GM23338 (cell line): ENCODE data around the gene CFAP251. TPM values are rescaled to one million over a fixed set of nuclear protein-coding genes. Genes with fewer than 3 reads are reported as not detected.

Experiments
- ATAC-seq: fragments of 200-7000 bp; cut with Tn5 transposase; 3 replicates; pipeline ENCODE4 v1.9.1; 2020
- DNase-seq: peaks from one replicate; pipeline ENCODE4 v3.0.0-alpha.2; 2015; ENCODE audit warnings: low spot score
- H2AFZ ChIP-seq: fragments of 200-600 bp; sonication (generic); 2 replicates; pipeline ENCODE4 v1.8.0; 2016; ENCODE audit warnings: antibody characterized with exemption, mild to moderate bottlenecking, moderate library complexity
- H3F3A ChIP-seq: fragments of 200-600 bp; sonication (generic); replicated peaks from 2 replicates; pipeline ENCODE4 v1.8.0; 2017; ENCODE audit warnings: antibody characterized with exemption, mixed run types, low read depth
- H3K27ac ChIP-seq: fragments of 200-600 bp; sonication (generic); 2 replicates; pipeline ENCODE4 v1.6.1; 2016; ENCODE audit warnings: low read depth
- H3K27me3 ChIP-seq: fragments of 200-600 bp; sonication (generic); 2 replicates; pipeline ENCODE4 v1.8.0; 2016; ENCODE audit warnings: mild to moderate bottlenecking, mixed run types, moderate library complexity; ENCODE audit not compliant: insufficient read depth
- H3K36me3 ChIP-seq: fragments of 200-600 bp; sonication (generic); 2 replicates; pipeline ENCODE4 v1.8.0; 2016; ENCODE audit warnings: mild to moderate bottlenecking; ENCODE audit not compliant: insufficient read depth
- H3K4me1 ChIP-seq: fragments of 200-600 bp; sonication (generic); 2 replicates; pipeline ENCODE4 v1.8.0; 2016; ENCODE audit warnings: mild to moderate bottlenecking, moderate library complexity; ENCODE audit not compliant: insufficient read depth
- H3K4me2 ChIP-seq: fragments of 200-600 bp; sonication (generic); 2 replicates; pipeline ENCODE4 v1.7.1; 2017; ENCODE audit warnings: mixed run types
- H3K4me3 ChIP-seq: fragments of 200-600 bp; sonication (generic); 2 replicates; pipeline ENCODE4 v1.6.1; 2016; ENCODE audit warnings: mixed run types
- H3K79me2 ChIP-seq: fragments of 200-600 bp; sonication (generic); replicated peaks from 2 replicates; pipeline ENCODE4 v1.8.0; 2017; ENCODE audit warnings: mild to moderate bottlenecking; ENCODE audit not compliant: insufficient read depth
- H3K9me2 ChIP-seq: fragments of 200-600 bp; sonication (generic); 2 replicates; pipeline ENCODE4 v1.8.0; 2017; ENCODE audit not compliant: insufficient read depth
- H4K20me1 ChIP-seq: fragments of 200-600 bp; sonication (generic); replicated peaks from 2 replicates; pipeline ENCODE4 v1.8.0; 2017; ENCODE audit warnings: mild to moderate bottlenecking; ENCODE audit not compliant: insufficient read depth
- H3K27ac Mint-ChIP-seq: 2 replicates; pipeline ENCODE4 v1.8.0; 2020; ENCODE audit warnings: inconsistent platforms, mild to moderate bottlenecking, moderate library complexity, mixed read lengths
- H3K27me3 Mint-ChIP-seq: 3 replicates; pipeline ENCODE4 v1.8.0; 2022; ENCODE audit warnings: low read depth, mild to moderate bottlenecking, moderate library complexity, mixed read lengths, inconsistent platforms; ENCODE audit not compliant: insufficient read depth, poor library complexity
- H3K36me3 Mint-ChIP-seq: 3 replicates; pipeline ENCODE4 v1.8.0; 2021; ENCODE audit warnings: low read depth, mild to moderate bottlenecking, inconsistent platforms, moderate library complexity, mixed read lengths
- H3K4me1 Mint-ChIP-seq: 3 replicates; pipeline ENCODE4 v1.8.0; 2020; ENCODE audit warnings: mild to moderate bottlenecking, inconsistent platforms, mixed read lengths
- H3K4me3 Mint-ChIP-seq: 3 replicates; pipeline ENCODE4 v1.8.0; 2021; ENCODE audit warnings: moderate library complexity, mild to moderate bottlenecking, inconsistent platforms, mixed read lengths
- H3K9me3 Mint-ChIP-seq: 3 replicates; pipeline ENCODE4 v1.8.0; 2020; ENCODE audit warnings: moderate library complexity, mild to moderate bottlenecking, inconsistent platforms, mixed read lengths
- CREB1 ChIP-seq: fragments of 250-450 bp; sonication (Bioruptor Pico); IDR thresholded peaks from 2 replicates; pipeline ENCODE4 v1.5.0; 2020; ENCODE audit warnings: low read depth, mild to moderate bottlenecking, moderate library complexity
- CTCF ChIP-seq, 2 experiments: fragments of 200-600 bp in 1 of 2; sonication (generic) in 1 of 2; conservative IDR thresholded peaks; 2 replicates each; pipeline versions ENCODE4 v1.5.1 to v1.6.1; 2016 to 2017; ENCODE audit warnings: antibody characterized with exemption in 2 of 2, low read depth in 2 of 2, mild to moderate bottlenecking in 2 of 2, moderate library complexity in 1 of 2
- EZH2phosphoT487 ChIP-seq: fragments of 200-600 bp; sonication (generic); IDR thresholded peaks from one replicate; pipeline ENCODE4 v1.8.1; 2018; ENCODE audit warnings: antibody characterized with exemption; ENCODE audit not compliant: unreplicated experiment
- JUNB ChIP-seq: IDR thresholded peaks from one replicate; pipeline ENCODE4 v1.6.1; 2016; ENCODE audit warnings: antibody characterized with exemption; ENCODE audit not compliant: unreplicated experiment
- NANOG ChIP-seq: IDR thresholded peaks from 2 replicates; pipeline ENCODE4 v1.6.1; 2016; ENCODE audit warnings: antibody characterized with exemption, borderline replicate concordance
- POLR2AphosphoS5 ChIP-seq: IDR thresholded peaks from 2 replicates; pipeline ENCODE4 v1.6.1; 2016; ENCODE audit warnings: antibody characterized with exemption, low read depth
- REST ChIP-seq: IDR thresholded peaks from one replicate; pipeline ENCODE4 v1.6.1; 2018; ENCODE audit warnings: antibody characterized with exemption; ENCODE audit not compliant: unreplicated experiment
- STAT1 ChIP-seq: IDR thresholded peaks from one replicate; pipeline ENCODE4 v1.6.1; 2016; ENCODE audit warnings: antibody characterized with exemption; ENCODE audit not compliant: unreplicated experiment
- ZNF114 ChIP-seq: fragments of 250-450 bp; sonication (Bioruptor Pico); IDR thresholded peaks from 2 replicates; pipeline ENCODE4 v1.5.0; 2020; ENCODE audit warnings: mild to moderate bottlenecking, moderate library complexity
- ZNF331 ChIP-seq: fragments of 250-450 bp; sonication (Bioruptor Pico); IDR thresholded peaks from 2 replicates; pipeline ENCODE4 v1.5.0; 2020; ENCODE audit warnings: low read depth, mild to moderate bottlenecking, moderate library complexity
- polyA plus RNA-seq: library from polyadenylated mRNA; unstranded; fragments of >200 nt; fragmentation: Nextera tagmentation; extraction: Ambion mirVana; gene quantifications from 2 replicates; pipeline ENCODE4 v1.2.1, GENCODE V29; 2016
- total RNA-seq: library from RNA; depleted of rRNA; stranded (reverse); fragments of >200 nt; shearing (Covaris generic); gene quantifications from 2 replicates; pipeline ENCODE4 v1.2.3, GENCODE V29; 2014
- TF ChIP-seq, protein P1 (sequence below): IDR thresholded peaks from 2 replicates; pipeline ENCODE4 v1.6.1; 2016; ENCODE audit warnings: antibody characterized with exemption

CFAP251 gene
- total and polyA plus RNA-seq, 2 experiments from 2014 or later = 1.4 to 2.5 TPM

GRCh38 chr12:121992059-121992879, 73.9 kb downstream of the CFAP251 start:
- Histone ChIP-seq H3K4me2 (no peak overlapping the region), H3K79me2 (no peaks in the 10 kb centered on the region), H3K9me2 (no peaks in the 10 kb centered on the region), H3K4me3 (no peak overlapping the region), H3K27ac (no peak overlapping the region), H3K36me3 (no peaks in the 10 kb centered on the region), H3K27me3 (no peaks in the 10 kb centered on the region), H3K4me1 (no peaks in the 10 kb centered on the region), H2AFZ (no peak overlapping the region), H3F3A (no peaks in the 10 kb centered on the region), H4K20me1 (no peaks in the 10 kb centered on the region)
- Mint-ChIP-seq H3K27me3 (peaks cover 2% of the 10 kb centered on the region), H3K36me3 (no peaks in the 10 kb centered on the region), H3K27ac (no peak overlapping the region), H3K4me3 (no peak overlapping the region), H3K9me3 (peaks cover 7% of the 10 kb centered on the region; the same call in 2 of the 3 replicates), H3K4me1 (no peaks in the 10 kb centered on the region)
- DNase-seq (no peak), ATAC-seq (no peak)
- no peak for TF ChIP-seq POLR2AphosphoS5

GRCh38 chr12:121996050-121996944, 77.9 kb downstream of the CFAP251 start:
- no peaks in the 10 kb centered on the region for H3K36me3 Mint-ChIP-seq
- H3K4me3 ChIP-seq = no peak overlapping the region
- H3K27ac Mint-ChIP-seq = no peak overlapping the region
- H3K4me3 Mint-ChIP-seq = no peak overlapping the region
- no peaks in the 10 kb centered on the region for H3K79me2 ChIP-seq
- no peak overlapping the region for H3K27ac ChIP-seq
- H3K9me2 ChIP-seq = no peaks in the 10 kb centered on the region
- H3K4me1 ChIP-seq = no peaks in the 10 kb centered on the region
- H3K4me2 ChIP-seq = no peak overlapping the region
- H3K27me3 Mint-ChIP-seq = peaks cover 2% of the 10 kb centered on the region
- H3K27me3 ChIP-seq = no peaks in the 10 kb centered on the region
- peaks cover 12% of the 10 kb centered on the region; the same call in 2 of the 3 replicates for H3K9me3 Mint-ChIP-seq
- no peak for ATAC-seq
- no peaks in the 10 kb centered on the region for H4K20me1 ChIP-seq
- H3F3A ChIP-seq = no peaks in the 10 kb centered on the region
- H3K36me3 ChIP-seq = no peaks in the 10 kb centered on the region
- H2AFZ ChIP-seq = no peak overlapping the region
- peaks cover under 1% of the 10 kb centered on the region; the same call in 1 of the 3 replicates for H3K4me1 Mint-ChIP-seq
- DNase-seq = no peak
- TF ChIP-seq CREB1 (CRISPR knock-in tag) (no peak), CTCF (conservative IDR thresholded peaks at IDR 0.05; ENCODE audit: low read depth in 2 of 2) (no peak), NANOG (no peak), REST (no peak), EZH2phosphoT487 (no peak), ZNF114 (CRISPR knock-in tag) (no peak), STAT1 (no peak), JUNB (no peak), ZNF331 (no peak), POLR2AphosphoS5 (no peak)
- TF ChIP-seq, protein P1, sequence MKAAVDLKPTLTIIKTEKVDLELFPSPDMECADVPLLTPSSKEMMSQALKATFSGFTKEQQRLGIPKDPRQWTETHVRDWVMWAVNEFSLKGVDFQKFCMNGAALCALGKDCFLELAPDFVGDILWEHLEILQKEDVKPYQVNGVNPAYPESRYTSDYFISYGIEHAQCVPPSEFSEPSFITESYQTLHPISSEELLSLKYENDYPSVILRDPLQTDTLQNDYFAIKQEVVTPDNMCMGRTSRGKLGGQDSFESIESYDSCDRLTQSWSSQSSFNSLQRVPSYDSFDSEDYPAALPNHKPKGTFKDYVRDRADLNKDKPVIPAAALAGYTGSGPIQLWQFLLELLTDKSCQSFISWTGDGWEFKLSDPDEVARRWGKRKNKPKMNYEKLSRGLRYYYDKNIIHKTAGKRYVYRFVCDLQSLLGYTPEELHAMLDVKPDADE = no peak
